NCI-H187 treated with DMSO at 0.1 percent for 48 hours (cell line): Measurements from ENCODE around the gene RET.

ENCODE experiments used
- DNase-seq: peaks from one replicate; lab custom pipeline; 2025; lab: John Stamatoyannopoulos, UW

RET gene

GRCh38 chr10:43044961-43045621 lies 31.8 kb upstream of the RET start:
- DNase-seq: no peak

GRCh38 chr10:43045631-43046287 lies 31.1 kb upstream of the RET start:
- no peak for DNase-seq

- no peak for DNase-seq
Measured at GRCh38 chr10:43046288-43046991, 30.4 kb upstream of the RET start.

- no peak for DNase-seq
Measured at GRCh38 chr10:43047288-43047970, 29.4 kb upstream of the RET start.

- no peak for DNase-seq
Measured at GRCh38 chr10:43048301-43049051, 28.4 kb upstream of the RET start.

GRCh38 chr10:43049081-43049551 lies 27.8 kb upstream of the RET start:
- no peak for DNase-seq

GRCh38 chr10:43050011-43050410 lies 26.9 kb upstream of the RET start:
- DNase-seq: no peak

- no peak for DNase-seq
Measured at GRCh38 chr10:43053825-43054224, 23.0 kb upstream of the RET start.

GRCh38 chr10:43054593-43054992 lies 22.3 kb upstream of the RET start:
- DNase-seq: no peak

- no peak for DNase-seq
Measured at GRCh38 chr10:43055217-43055616, 21.7 kb upstream of the RET start.

- DNase-seq: no peak
Measured at GRCh38 chr10:43055991-43056567, 20.8 kb upstream of the RET start.

GRCh38 chr10:43056568-43057011 lies 20.3 kb upstream of the RET start:
- DNase-seq: no peak

GRCh38 chr10:43057231-43057711 lies 19.6 kb upstream of the RET start:
- DNase-seq: no peak

- DNase-seq: no peak
Measured at GRCh38 chr10:43057831-43058340, 19.0 kb upstream of the RET start.

- DNase-seq: no peak
Measured at GRCh38 chr10:43058716-43059335, 18.0 kb upstream of the RET start.

GRCh38 chr10:43059336-43059720 lies 17.5 kb upstream of the RET start:
- no peak for DNase-seq

- no peak for DNase-seq
Measured at GRCh38 chr10:43059828-43060227, 17.0 kb upstream of the RET start.

- DNase-seq: no peak
Measured at GRCh38 chr10:43060291-43060690, 16.6 kb upstream of the RET start.

GRCh38 chr10:43061331-43061730 lies 15.5 kb upstream of the RET start:
- DNase-seq: no peak

- no peak for DNase-seq
Measured at GRCh38 chr10:43061760-43062159, 15.1 kb upstream of the RET start.
